GM12801 (cell line): Measurements from ENCODE around the gene COPS3.

Experiments
- TF ChIP-seq, protein P1 (sequence below): IDR thresholded peaks from one replicate; pipeline ENCODE4 v1.5.1; 2011; ENCODE audit warnings: control low read depth; ENCODE audit not compliant: insufficient read length; ENCODE audit errors: extremely low read depth

The COPS3 gene

DNA sequence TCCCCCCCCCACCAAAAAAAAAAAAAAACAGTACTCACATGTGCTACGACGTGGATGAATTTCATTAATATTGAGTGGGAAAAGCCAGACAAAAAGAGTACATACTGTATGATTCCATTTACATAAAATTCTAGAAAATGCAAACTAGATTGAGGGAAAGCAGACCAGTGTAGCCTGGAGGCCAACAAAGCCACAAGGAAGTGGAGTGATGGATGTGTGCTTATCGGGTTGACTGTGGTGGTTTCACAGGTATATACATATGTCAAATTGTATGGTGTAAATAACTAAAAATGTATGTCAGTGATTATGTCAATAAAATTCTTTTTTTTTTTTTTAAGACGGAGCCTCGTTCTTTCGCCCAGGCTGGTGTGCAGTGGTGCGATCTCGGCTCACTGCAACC, 73.0 kb downstream of the COPS3 start:
- TF ChIP-seq, protein P1, sequence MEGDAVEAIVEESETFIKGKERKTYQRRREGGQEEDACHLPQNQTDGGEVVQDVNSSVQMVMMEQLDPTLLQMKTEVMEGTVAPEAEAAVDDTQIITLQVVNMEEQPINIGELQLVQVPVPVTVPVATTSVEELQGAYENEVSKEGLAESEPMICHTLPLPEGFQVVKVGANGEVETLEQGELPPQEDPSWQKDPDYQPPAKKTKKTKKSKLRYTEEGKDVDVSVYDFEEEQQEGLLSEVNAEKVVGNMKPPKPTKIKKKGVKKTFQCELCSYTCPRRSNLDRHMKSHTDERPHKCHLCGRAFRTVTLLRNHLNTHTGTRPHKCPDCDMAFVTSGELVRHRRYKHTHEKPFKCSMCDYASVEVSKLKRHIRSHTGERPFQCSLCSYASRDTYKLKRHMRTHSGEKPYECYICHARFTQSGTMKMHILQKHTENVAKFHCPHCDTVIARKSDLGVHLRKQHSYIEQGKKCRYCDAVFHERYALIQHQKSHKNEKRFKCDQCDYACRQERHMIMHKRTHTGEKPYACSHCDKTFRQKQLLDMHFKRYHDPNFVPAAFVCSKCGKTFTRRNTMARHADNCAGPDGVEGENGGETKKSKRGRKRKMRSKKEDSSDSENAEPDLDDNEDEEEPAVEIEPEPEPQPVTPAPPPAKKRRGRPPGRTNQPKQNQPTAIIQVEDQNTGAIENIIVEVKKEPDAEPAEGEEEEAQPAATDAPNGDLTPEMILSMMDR: no peak

- TF ChIP-seq, protein P1: no peak
These were observed 74.1 kb downstream of the COPS3 start for GRCh38 chr17:17206913-17207335.

- TF ChIP-seq, protein P1: no peak
These were observed 74.7 kb downstream of the COPS3 start, which contains the start of gene PLD6 for GRCh38 chr17:17206124-17206912. TSS of gene PLD6 (minus strand) at chr17:17206333. CDS start at chr17:17206286, 47 bp downstream.

- TF ChIP-seq, protein P1: no peak
These were observed 75.5 kb downstream of the COPS3 start for GRCh38 chr17:17205368-17206123.

- TF ChIP-seq, protein P1: no peak
These were observed 76.3 kb downstream of the COPS3 start for GRCh38 chr17:17204635-17205231.

GRCh38 chr17:17204041-17204591, 76.9 kb downstream of the COPS3 start:
- TF ChIP-seq, protein P1: no peak

- TF ChIP-seq, protein P1: no peak
These were observed 77.8 kb downstream of the COPS3 start for GRCh38 chr17:17203173-17203730.
